Thyroid gland (tissue), 4 donors: ENCODE results near the gene GFOD2. TPM values are rescaled to one million over a fixed set of nuclear protein-coding genes. Genes with fewer than 3 reads are reported as not detected.

Experiments used
- DNase-seq, 2 donors: peaks; one replicate each; pipeline ENCODE4 v3.0.0-alpha.2; 2019
- H3K27ac ChIP-seq, 3 donors: fragments of 200-600 bp; sonication (generic); 1 replicate in 2 of 3; 2 replicates in 1 of 3; pipeline ENCODE4 v1.5.1; 2016 to 2019; ENCODE audit warnings: mild to moderate bottlenecking in 1 of 3, moderate library complexity in 1 of 3
- H3K27me3 ChIP-seq: fragments of 200-600 bp; sonication (generic); one replicate; pipeline ENCODE4 v1.5.1; 2019
- H3K36me3 ChIP-seq, 2 donors: fragments of 200-600 bp; sonication (generic); one replicate each; pipeline ENCODE4 v1.5.1; 2016 to 2019
- H3K4me1 ChIP-seq, 2 donors: fragments of 200-600 bp; sonication (generic); one replicate each; pipeline ENCODE4 v1.5.1; 2017 to 2019
- H3K4me3 ChIP-seq, 3 donors: fragments of 200-600 bp; sonication (generic); replicated peaks in 1 of 3; 1 replicate in 2 of 3; 2 replicates in 1 of 3; pipeline ENCODE4 v1.5.1; 2016; ENCODE audit warnings: mild to moderate bottlenecking in 1 of 3
- H3K9me3 ChIP-seq: fragments of 200-600 bp; sonication (generic); one replicate; pipeline ENCODE4 v1.5.1; 2017
- POLR2A ChIP-seq, 2 donors: fragments of 450-650 bp; IDR thresholded peaks; one replicate each; pipeline ENCODE4 v1.6.1; 2017; ENCODE audit warnings: antibody characterized with exemption in 2 of 2, mild to moderate bottlenecking in 2 of 2, moderate library complexity in 1 of 2
- WGBS, 2 donors: methylation state at CpG; one replicate each; pipeline ENCODE4 v1.1.5; 2017; 5-methylcytosine and 5-hydroxymethylcytosine counted together
- intact Hi-C: fragments of 100-400 bp; cut with DNase I; formaldehyde crosslinking; loops from one replicate; pipeline ENCODE4 v1.15.1; 2023
- total RNA-seq, 4 donors: library from RNA; depleted of rRNA; stranded (reverse); fragments of >200 nt; gene quantifications; one replicate each; pipeline ENCODE4 v1.2.3, GENCODE V29; 2016
- TF ChIP-seq, protein P1 (sequence below), 6 experiments: fragments of 200-600 bp in 3 of 6; fragments of 450-650 bp in 3 of 6; sonication (generic) in 3 of 6; IDR thresholded peaks; one replicate each; pipeline ENCODE4 v1.5.1; 2016 to 2019; ENCODE audit warnings: antibody characterized with exemption in 6 of 6, mild to moderate bottlenecking in 2 of 6, inconsistent platforms in 1 of 6, moderate library complexity in 1 of 6

GFOD2 gene
- total RNA-seq, 4 donors from 2014 or later: 10.9 to 27.5 (median 23.7) TPM

DNA sequence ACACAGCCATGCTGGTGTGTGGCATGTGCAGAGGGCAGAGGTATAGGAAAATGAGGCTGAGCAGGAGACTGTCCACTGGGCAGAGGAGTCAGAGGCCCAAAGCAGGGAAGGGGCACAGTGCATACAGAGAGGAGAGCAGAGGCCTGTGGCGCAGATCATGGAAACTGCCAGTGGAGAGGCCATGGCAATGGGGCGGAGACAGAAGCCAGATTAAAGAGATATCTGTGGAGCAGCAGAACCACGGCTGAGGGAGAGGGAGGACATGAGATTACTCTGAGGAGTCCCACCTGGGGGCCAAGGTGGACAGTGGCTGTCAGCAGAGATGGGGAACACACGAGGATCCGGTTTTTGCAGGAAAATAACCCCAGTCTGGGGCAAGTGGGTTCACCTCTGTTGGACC is 44.0 kb upstream of the GFOD2 start:
- no peaks in the 10 kb centered on the region for H3K9me3 ChIP-seq
- intact Hi-C loops: no loop called here
- H3K4me3 ChIP-seq: no peak overlapping the region
- H3K36me3 ChIP-seq: no peaks in the 10 kb centered on the region
- peaks cover 0 to 16% of the 10 kb centered on the region in 2 donors for H3K4me1 ChIP-seq
- H3K27ac ChIP-seq: no peak overlapping the region
- TF ChIP-seq, protein P1, sequence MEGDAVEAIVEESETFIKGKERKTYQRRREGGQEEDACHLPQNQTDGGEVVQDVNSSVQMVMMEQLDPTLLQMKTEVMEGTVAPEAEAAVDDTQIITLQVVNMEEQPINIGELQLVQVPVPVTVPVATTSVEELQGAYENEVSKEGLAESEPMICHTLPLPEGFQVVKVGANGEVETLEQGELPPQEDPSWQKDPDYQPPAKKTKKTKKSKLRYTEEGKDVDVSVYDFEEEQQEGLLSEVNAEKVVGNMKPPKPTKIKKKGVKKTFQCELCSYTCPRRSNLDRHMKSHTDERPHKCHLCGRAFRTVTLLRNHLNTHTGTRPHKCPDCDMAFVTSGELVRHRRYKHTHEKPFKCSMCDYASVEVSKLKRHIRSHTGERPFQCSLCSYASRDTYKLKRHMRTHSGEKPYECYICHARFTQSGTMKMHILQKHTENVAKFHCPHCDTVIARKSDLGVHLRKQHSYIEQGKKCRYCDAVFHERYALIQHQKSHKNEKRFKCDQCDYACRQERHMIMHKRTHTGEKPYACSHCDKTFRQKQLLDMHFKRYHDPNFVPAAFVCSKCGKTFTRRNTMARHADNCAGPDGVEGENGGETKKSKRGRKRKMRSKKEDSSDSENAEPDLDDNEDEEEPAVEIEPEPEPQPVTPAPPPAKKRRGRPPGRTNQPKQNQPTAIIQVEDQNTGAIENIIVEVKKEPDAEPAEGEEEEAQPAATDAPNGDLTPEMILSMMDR (IDR thresholded peaks at IDR 0.05): no peak
- TF ChIP-seq POLR2A (IDR thresholded peaks at IDR 0.05): no peak
- WGBS, 2 donors: 89 to 97% methylated on average over 5 of the region's 5 CpGs
- no peaks in the 10 kb centered on the region for H3K27me3 ChIP-seq
- DNase-seq: no peak

DNA sequence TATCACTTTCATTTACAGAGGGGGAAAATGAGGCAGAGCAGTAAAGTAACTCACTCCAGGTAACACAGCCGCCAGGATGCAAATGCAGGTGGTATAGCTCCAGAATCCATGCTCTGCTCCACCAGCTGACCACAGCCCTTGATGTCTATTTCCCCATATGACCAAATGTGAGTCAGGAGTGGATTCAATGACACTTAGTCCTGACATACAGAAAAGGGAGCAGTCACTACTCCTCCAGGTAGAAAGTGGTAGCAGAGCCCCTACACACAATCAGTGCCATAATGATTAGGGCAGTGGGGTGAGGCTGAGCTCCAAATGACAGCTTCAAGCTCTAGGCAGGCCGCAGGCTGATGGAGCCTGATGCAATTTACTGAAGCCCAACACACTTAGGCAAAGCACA is 43.3 kb upstream of the GFOD2 start:
- Histone ChIP-seq H3K36me3 (no peaks in the 10 kb centered on the region), H3K27ac (no peak overlapping the region), H3K9me3 (no peaks in the 10 kb centered on the region), H3K4me3 (no peak overlapping the region), H3K27me3 (no peaks in the 10 kb centered on the region), H3K4me1 (peaks cover 0 to 16% of the 10 kb centered on the region in 2 donors)
- 96 to 98% methylated on average over 2 of the region's 2 CpGs for WGBS, 2 donors
- TF ChIP-seq POLR2A (IDR thresholded peaks at IDR 0.05): no peak
- TF ChIP-seq, protein P1 (IDR thresholded peaks at IDR 0.05): no peak
- intact Hi-C loops: no loop called here
- DNase-seq: no peak

DNA sequence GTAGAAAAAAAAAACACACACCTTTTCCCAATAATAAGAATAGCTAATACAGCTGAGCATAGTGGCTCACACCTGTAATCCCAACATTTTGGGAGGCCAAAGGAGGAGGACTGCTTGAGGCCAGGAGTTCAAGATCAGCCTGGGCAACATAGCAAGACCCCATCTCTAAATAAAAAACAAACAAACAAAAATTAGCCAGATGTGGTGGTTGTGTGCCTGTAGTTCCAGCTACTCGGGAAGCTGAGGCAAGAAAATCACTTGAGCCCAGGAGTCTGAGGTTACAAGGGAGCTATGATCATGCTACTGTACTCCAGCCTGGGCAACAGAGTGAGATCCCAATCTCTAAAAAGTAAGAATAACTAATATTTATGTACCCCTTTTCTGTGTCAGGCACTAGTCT is 42.8 kb upstream of the GFOD2 start:
- TF ChIP-seq POLR2A (IDR thresholded peaks at IDR 0.05): no peak
- no peak overlapping the region for H3K27ac ChIP-seq
- H3K36me3 ChIP-seq: no peaks in the 10 kb centered on the region
- no peaks in the 10 kb centered on the region for H3K9me3 ChIP-seq
- no peak overlapping the region for H3K4me3 ChIP-seq
- H3K4me1 ChIP-seq: peaks cover 0 to 15% of the 10 kb centered on the region in 2 donors
- intact Hi-C loops: no loop called here
- no peak for DNase-seq
- H3K27me3 ChIP-seq: no peaks in the 10 kb centered on the region
- 90 to 97% methylated on average over 1 of the region's 1 CpG for WGBS, 2 donors

DNA sequence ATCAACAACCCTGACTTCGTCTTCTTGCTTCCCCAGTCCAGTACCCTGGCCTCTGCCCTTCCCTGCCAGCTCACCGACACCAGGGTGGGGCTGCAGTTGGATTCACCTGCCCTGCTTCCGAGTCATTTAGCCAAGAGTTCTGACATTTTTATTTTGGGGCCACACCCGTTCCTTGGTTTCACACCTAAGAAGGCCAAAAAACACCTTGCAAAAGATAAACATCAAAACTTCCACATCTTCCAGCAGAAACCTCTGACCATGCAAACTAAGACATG is 41.8 kb upstream of the GFOD2 start:
- H3K4me1 ChIP-seq: peaks cover 0 to 11% of the 10 kb centered on the region in 2 donors
- DNase-seq: no peak
- no peaks in the 10 kb centered on the region for H3K27me3 ChIP-seq
- H3K36me3 ChIP-seq: no peaks in the 10 kb centered on the region
- TF ChIP-seq POLR2A (IDR thresholded peaks at IDR 0.05): no peak
- TF ChIP-seq, protein P1 (IDR thresholded peaks at IDR 0.05): no peak
- H3K4me3 ChIP-seq: no peak overlapping the region
- intact Hi-C loops: no loop called here
- H3K9me3 ChIP-seq: no peaks in the 10 kb centered on the region
- WGBS, 2 donors: 92 to 96% methylated on average over 4 of the region's 4 CpGs
- H3K27ac ChIP-seq: no peak overlapping the region

DNA sequence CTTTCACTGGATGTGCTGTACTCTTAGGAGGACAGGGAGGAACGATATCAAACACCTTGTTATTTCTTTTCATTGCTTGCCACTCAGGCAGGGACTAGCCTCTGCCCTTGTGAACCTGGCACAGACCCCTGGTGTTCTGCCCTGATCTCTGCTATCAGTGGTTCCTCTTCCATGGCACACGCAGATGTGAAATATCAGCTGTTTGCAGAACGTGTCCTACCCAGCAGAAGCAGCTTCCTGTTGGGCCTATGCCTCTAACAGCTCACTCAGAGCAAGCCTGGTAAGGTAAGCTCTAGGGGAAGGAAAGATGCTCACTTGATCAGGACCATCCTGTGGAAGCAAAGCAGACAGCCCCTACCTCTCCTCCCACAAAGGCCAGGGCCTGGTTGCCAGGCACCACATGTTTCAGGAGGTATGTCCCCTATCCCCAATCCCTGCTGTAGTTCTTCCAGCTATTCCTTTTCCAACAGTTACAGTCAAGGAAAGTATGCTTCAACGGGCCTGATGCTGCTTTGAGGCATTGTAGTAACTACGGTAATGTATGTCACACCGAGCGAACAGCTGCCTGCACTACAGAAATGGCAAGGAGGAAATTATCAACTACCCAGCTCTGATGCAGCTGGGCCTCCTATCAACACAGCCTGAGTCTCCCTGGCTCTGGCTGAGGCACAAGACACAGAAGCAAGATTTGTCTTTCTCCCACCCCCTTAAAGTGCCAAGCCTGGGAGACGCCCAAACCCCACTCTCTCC is 41.3 kb upstream of the GFOD2 start:
- WGBS, 2 donors: 86 to 90% methylated on average over 8 of the region's 8 CpGs
- Histone ChIP-seq H3K4me3 (no peak overlapping the region), H3K27ac (no peak overlapping the region), H3K4me1 (peaks cover 0 to 11% of the 10 kb centered on the region in 2 donors), H3K27me3 (no peaks in the 10 kb centered on the region), H3K9me3 (no peaks in the 10 kb centered on the region), H3K36me3 (no peaks in the 10 kb centered on the region)
- TF ChIP-seq POLR2A (IDR thresholded peaks at IDR 0.05): no peak
- TF ChIP-seq, protein P1 (IDR thresholded peaks at IDR 0.05): no peak
- DNase-seq: no peak
- intact Hi-C loops: no loop called here
